CD4-positive, alpha-beta T cell treated with Interleukin-15 for 1 hour (primary cell): Measurements from ENCODE around the gene SLC4A4.

ENCODE experiments used
- DNase-seq: peaks from one replicate; pipeline ENCODE4 v3.0.0-alpha.2; 2020

Gene SLC4A4

DNA sequence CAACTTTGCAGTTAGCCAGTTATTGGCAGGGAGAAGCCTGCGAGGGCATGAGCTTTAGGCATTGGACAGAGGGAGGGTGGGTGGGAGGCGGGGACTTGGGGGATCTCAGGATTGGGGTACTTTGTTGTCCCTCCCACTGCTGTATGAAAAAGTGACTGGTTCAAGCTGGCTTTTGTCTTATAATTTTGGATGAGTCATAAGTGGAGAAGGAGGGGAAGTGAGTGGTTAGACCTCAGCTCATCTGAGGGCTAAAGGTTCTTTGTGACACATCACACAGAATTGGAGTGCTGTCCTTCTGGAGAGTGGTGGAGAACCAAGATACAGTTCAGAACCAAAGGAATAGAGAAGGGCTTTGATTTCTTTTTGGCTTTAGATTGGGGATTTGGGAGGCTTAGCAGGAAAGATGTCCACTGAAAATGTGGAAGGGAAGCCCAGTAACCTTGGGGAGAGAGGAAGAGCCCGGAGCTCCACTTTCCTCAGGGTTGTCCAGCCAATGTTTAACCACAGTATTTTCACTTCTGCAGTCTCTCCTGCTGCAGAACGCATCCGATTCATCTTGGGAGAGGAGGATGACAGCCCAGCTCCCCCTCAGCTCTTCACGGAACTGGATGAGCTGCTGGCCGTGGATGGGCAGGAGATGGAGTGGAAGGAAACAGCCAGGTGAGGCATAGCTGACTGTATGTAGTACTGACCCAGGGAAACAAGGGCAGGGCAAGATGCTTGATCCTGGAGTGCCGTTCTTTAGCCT is at the start of gene SLC4A4:
TSS of gene SLC4A4 (plus strand) at position 175 of the 748 bp plus-strand sequence.
- no peak for DNase-seq

DNA sequence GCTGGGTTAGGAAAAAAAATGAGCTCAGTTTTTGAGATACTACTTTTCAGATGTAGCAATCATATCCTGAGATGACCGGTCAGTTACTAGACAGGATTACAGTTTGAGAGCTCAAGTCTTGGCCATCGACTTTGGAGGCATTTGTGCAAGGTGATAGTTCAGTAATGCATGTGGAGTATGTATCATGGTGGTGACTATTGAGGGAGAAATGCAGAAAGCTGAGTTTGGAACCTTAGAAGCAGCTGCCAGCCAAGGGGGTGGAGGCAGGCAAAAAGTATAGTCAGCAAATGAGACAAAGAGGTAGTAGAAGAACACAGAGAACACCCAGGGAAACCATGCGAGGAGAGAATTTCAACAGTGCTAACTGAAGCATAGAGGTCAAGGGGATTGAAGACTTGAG is 48.7 kb upstream of the SLC4A4 start:
- DNase-seq = no peak

DNA sequence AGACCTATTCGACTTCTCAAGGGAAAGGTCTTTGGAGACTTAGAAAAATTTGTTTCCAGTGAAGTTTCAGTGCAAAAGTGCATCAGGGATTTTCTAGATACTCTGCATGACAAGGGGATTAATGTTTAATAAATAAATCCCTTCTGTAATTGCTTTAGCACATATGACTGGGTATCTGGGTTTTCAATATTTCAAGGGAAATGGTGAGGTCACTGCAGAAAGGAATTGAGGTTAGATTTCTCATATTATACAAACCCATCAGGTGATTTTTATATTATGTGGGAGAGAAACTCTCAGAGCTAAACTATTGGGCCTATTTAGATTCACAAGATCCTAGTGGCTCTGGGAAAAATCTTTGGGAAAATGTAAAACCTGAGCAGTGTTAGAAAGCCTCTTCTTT is 48.3 kb upstream of the SLC4A4 start:
- no peak for DNase-seq

DNA sequence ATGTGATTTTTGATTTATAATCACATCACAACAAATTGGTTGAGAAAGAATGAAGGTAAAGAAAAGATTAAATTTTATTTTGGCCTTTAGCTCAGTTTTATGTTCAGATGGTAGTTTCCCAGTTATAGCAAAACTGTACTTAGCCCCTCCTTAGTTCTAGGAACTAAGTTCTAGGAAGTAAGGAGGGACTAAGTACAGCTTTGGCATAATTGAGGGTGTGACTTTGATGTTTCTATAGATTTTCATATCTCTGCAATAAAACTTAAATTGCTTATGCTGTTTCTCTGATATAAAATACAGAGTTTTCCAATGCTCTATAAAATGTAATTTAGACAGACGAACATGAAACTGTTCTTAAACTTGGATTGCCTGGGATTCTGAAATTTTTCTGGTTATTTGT is 46.6 kb upstream of the SLC4A4 start:
- DNase-seq = no peak

DNA sequence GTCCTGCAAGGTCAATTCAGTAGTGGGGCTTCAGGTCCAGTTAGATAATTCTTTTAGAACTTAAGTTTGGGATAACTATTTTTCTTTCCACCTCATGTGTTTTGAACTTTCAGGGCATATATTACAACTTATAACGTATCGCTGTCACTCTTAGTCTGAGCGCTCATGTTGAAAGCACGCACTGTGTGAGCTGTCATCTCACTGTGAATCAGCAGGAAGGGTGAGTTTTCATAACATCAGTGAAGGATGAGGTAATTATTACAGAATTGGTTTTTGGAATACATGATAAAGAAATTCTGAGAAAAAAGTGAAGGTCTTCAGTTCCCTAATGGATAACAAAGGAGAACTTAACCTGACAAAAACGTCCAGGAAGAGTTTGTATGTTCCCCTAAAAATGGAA is 45.1 kb upstream of the SLC4A4 start:
- no peak for DNase-seq

DNA sequence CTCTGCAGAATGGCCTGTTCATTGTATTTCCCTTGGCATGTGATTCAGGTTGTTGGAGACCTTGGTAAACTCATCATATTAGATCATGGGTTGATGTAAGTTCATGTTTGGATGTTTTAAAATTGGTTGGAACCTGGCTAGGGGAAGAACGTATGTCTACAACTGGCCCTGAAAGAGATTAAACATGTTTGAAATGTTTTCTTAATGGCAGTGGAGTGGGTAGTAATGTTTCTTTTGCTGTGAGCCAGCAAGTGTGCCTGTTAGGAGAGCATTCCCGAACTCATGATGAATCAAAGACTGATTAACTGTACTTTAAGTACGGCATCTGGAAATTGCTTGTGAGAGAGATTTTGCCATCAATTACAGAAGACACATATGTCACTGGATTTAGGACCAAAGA is 44.5 kb upstream of the SLC4A4 start:
- DNase-seq = no peak

DNA sequence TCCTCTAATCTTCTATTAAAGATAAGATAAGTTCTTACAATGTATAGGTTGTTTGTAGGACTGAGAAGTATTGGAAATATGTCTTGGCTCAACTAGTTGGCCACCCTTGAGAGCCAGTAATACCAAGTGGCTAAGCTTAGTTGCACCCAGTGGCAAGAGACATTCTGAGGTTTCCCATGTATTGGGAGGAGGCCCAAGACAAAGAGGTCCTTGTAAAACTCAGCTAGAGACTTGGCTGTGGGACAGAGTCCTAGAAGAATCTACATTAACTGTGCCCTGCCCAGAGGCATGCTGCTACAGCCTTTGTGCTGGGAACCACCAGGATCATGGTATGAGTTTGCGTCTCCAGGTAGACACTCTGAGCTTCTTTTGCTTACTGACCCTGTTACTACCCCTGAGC is 41.9 kb upstream of the SLC4A4 start:
- no peak for DNase-seq

DNA sequence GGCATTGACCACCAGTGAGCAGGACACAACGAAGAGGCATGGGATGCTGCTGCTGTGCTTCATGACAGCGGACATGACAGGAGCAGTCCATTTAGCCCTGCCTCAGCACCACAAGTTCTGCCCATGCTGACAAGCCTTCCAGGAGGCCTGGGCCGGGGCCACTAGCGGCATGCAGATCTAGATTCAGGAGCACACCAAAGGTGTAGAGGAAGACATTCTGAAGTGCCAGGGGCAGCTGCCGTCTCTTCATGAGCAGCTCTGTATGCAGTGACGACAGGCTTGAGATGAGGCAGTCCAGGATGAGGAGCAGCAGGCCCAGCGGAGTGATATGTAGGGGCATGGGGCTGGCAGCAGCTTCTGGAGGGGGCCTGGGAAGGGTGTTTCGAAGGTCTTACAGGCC is 38.5 kb upstream of the SLC4A4 start:
- no peak for DNase-seq

DNA sequence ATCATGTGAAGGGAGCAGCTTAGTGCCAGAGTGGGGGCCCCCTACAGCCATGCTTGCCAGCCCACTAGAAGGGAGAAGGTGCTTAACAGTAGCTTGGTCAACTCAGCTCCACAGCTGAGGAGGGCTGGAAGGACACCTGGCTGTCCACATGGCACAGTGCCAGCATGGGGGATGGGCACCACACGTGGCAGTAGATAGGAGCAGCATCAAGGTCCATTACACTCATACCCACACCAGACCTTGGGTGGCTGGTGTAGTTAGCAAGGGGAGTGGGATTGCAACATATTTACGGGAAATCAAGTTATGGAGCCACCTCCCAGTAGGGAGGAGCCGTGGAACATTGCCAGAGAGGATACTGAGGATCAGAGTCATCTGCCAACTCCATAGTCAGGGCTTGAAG is 37.9 kb upstream of the SLC4A4 start:
- DNase-seq = no peak

DNA sequence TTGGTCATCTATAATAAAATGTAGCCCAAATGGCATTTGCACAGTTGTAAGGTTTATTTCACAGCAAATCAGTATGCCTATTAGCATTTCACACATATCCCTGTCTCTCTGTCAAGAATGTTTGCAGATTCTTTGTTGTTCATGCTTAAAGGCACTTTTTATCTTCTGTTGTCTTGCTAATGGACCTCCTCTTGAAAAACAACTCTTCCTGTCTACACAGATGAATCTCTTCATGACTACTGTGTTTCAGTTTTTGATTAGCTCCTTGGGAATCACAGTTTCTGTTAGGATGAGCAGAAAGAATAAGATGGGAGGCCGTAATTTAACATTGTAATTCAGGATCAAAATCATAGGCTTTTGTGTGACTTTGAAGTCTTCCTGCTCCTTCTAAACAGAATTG is 35.5 kb upstream of the SLC4A4 start:
- no peak for DNase-seq

DNA sequence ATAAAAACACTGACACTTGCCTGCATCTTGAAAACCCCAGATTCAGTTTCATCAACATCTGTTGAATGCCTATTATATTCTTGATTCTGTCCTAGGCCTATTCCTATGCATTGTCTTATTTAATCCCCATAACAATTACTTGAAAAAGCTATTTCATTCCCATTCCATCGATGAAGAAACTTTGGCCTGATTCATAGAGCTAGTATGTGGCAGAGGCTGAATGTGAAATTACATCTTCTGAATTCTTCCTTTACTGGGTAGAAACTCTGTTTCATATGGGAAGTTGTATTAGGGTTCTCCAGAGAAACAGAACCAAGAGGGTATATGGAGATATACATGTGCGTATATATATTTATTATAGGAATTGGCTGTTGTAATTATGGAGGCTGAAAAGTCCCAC is 35.0 kb upstream of the SLC4A4 start:
- DNase-seq = no peak

DNA sequence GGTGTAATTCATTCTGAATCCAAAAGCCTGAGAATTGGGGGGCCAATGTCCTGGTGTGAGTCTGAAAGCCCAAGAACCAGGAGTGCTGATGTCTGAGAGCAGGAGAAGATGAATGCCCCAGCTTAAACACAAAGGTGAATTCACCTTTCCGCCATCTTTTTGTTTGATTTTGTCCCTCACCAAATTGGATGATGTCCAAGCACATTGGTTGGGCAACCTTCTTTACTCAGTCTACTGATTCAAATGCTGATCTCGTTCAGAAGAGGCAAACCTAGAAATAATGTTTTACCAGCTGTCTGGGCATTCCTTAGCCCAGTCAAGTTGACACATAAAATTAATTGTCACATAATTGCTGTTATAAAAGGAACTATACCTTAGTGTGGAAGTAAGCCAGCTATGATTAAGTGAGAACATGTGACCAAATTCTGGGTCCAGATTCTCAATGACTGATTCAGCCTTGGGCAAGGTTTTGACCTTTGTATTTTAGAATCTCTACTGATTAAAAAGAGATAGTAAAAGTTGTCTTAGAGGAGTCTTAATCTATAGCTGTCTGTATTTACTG is 34.5 kb upstream of the SLC4A4 start:
- no peak for DNase-seq

DNA sequence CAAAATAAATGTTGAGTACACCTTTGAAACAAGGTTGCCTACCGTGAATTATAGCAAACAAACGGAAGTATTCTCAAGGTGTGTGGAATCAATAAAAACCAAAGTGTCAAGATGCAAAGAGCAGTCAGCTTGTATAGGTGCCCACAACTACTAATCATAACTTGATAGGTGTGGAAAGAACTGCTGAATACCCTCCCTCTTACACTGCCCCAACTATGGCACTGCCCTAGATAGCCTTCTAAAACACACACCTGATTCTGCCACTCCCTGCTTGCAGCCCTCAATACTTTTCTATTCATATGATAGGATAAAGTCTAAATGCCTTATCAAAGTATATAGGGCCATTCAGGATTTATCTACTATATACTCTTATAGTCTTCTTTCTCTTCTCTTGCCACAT is 31.1 kb upstream of the SLC4A4 start:
- DNase-seq = no peak

DNA sequence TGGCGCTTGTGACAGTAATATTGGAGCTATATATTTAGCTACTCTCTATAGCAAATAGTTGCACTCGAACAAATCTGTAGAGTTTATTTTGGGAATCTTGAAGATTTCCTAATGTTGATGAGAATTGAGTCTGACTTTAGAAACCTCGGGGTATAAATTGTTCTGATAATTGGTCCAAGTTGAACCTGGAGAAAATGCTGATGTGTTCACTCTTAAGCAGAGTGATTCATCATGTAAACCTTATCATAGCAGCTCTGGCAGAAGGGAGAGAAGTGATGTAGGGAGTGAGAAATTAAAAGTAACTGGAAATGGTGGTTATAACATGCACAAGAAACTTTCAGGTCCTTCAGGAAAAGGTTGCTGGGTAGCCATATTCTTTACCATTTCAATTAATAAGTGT is 16.4 kb upstream of the SLC4A4 start:
- no peak for DNase-seq

DNA sequence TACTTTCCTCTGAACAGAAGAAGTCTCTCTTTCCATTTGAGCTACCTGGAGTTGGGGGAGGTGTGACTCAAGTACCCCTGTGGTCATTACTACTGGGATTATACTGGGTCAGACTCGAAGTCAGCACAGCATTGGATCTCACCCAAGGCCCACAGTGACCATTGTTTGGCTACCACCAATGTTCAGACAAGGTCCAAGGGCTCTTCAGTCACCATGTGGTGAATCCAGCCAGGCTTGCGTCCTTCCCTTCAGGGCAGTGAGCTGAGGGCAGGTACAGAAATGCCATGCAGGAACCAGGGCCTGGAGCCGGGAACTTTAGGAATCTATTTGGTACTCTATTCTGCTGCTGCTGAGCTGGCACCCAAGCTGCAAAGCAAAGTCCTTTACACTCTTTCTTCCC is 5.5 kb upstream of the SLC4A4 start:
- DNase-seq = no peak

DNA sequence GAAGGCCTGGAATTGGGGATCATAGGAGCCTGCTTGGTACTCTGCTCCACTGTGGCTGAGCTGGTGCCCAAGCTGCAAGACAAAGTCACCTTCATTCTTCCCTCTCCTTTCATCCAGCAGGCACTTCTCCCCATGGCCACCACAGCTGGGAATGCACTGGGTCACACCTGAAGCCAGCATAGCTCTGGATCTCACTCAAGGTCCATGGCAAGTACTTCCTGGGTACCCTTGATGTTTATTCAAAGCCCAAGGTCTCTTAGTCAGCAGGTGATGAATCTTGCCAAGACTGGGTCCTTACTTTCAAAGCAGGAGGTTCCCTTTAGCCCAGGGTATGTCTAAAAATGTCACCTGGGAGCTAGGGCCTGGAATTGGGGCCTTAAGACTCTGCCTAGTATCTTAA is 4.9 kb upstream of the SLC4A4 start:
- DNase-seq = no peak

DNA sequence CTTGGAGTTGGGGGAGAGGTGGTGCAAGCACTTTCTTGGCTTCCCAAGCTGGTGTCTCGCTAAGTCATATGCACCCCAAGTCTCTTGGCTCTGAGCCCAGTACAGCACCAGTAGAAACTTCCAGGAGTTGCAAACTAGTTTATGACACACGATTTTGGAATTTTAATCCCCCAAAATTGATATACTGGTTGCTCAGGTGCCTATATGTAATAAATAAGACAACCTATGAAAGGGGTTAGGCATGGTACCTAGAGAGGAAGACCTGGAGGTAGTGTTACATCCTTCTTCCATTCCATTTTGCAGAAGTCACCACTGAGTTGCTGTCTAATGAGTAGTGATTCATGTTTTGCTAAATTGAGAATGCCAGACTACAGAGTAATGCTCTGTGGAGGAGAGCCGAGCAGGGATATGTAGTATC is 4.3 kb upstream of the SLC4A4 start:
- DNase-seq = no peak

DNA sequence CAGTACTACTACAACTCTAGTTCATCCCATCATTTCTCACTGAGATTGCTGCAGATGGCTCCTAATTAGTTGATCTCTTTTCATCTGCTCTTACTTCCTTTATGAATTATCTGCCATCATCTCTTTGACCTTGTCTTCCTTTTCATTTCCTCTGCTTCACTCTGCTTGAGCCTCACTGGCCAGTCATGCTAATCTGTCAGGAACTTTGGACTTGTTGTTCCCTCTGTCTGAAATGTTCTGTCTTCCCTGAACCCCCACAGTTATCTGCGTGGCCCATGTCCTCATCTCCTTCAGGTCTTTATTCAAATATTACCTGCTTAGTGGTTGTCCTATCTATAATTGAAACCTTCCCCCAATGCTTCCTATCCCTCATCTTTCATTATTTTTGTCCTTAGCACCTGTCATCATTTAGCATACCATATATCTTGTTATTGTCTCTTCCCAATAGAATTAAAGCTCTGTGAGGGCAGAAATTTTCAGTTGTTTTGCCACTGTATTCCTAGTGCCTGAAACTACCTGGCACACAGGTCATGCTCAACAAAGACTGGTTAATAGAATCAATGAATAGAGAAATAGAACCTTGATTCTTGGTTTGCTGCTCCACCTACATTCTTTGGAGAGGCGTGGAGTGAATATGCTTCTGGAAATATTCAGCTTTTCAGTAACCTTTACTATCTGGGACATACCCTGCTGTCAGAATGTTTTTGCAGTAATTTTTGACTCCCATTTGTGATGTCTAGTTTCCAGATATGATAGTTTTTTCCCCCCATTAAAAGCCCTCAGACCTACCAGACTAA is 5.0 kb downstream of the SLC4A4 start:
- no peak for DNase-seq

DNA sequence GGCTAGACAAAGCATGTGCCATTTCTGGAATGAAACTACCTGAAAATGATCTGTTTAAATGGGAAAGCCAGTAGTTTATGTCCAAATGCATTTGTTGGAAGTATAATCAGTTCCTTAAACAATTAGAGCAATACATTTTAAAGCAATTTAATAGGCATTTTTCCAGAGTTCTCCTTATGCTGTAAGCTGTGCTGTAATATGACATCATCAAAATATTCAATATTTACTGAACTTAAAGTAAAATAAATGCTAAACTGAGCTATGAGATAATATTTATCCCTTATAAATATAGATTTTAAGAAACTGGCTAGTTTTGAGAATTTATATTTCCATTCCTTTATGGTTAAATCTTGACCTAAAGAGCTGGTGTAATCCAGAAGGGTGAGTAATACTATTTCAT is 7.9 kb downstream of the SLC4A4 start:
- no peak for DNase-seq

DNA sequence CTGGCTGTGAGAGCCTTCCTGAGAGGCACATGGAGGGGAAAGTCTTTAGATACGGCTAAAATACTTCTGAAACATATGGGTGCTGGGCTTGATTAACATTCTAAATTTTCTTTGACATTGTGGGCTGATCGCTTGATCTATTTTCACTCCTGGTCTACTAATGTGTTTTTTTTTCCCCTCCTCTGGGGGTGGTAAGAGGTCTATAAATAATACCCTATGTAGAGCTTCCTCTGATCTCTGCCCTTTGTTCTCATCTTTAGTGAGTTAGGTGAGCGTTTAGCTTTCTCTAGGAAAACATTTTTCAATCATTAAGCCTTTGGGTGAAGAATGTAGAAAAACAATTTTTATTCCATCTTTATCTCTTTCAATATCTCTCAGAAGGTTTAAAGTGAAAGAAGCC is 9.8 kb downstream of the SLC4A4 start:
- DNase-seq = no peak

DNA sequence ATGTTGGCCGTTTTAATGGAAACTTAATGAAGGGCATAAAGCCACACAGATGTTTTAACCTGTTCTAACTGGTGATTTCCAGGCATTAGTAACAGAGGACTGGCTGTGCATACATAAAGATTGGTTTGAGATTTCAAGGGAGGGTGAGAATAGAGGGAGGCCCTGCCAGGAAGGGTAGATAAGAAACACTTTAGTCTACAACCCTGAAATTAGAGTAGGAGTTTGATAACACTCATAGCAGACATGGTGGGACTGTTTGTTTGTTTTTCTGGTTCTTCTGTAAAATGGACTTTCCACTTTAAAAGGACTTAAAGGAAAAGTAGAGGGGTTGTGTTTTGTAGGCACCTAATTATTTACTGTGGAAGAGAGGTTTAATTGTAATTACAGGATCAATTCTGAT is 16.2 kb downstream of the SLC4A4 start:
- no peak for DNase-seq

DNA sequence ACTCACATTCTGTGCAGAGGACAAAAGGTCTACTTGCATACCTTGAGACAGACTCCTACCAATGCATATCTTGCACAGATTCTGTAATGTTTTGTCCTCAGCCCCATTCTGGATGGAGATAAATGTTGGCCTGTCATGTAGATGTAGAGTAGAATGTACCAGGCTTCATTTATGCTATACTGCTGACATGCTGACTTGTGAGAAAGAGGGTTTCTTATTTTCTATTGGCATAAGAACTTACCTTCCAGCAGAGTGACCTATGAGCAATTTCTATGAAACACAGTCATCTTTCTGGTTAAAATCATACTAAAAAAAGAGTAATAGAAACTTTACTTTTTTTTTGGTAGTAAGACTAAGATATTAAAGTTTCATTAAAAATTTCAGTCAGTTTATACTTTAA is 17.2 kb downstream of the SLC4A4 start:
- no peak for DNase-seq

DNA sequence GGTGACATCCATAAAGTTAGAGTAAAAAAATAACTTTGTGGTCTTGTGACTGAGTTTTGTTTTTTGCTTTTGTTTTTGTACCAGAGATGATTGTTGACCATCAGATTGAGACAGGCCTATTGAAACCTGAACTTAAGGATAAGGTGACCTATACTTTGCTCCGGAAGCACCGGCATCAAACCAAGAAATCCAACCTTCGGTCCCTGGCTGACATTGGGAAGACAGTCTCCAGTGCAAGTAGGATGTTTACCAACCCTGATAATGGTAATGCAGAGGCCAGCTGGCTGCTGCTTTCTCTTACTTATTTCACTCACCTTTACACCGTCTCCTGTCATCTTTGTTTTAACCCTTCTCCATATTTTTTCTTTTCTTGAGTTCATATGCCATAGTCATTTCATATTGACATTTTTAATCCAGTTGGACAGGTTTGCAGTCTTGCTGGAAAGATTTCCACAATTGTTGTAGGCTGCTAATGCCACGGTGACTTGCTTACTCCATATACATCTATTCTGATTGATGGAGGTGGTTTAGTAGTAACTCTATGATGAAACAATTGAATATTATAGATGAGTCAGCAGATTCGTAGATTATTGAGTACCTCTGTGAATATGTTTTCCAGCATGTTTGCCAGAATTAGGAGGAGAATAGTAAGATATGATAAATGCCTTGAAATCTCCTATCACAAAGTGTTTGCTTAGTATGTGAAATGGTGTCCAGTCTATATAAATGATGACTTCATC is 18.3 kb downstream of the SLC4A4 start:
- DNase-seq = no peak

DNA sequence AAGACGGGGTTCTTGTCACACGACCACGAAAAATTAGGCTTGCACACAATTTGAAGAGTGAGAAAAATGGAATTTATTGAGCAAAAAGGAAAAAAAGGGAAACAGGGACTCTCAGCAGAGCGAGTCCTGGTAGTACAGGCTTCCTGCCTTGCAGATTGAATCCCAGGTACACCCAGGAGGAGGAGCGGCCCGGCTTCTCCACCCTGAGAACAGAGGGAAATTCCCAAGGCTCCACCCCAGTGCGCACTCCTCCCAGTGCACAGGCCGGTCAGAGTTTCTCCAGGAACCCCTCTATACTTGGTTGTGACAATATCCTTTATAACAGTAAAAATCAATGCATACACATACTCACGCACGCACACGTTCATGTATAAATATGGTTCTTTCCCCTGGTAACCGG is 22.0 kb downstream of the SLC4A4 start:
- no peak for DNase-seq
